Pancreas (tissue), 10 donors: ENCODE data around the gene RCN1. TPM values are rescaled to one million over a fixed set of nuclear protein-coding genes. Genes with fewer than 3 reads are reported as not detected.

Experiments used
- ATAC-seq, 4 donors: fragments of 200-7000 bp; cut with Tn5 transposase; one replicate each; pipeline versions ENCODE4 v1.8.0 to v1.9.1; 2020; ENCODE audit warnings: mild to moderate bottlenecking in 4 of 4, moderate library complexity in 4 of 4
- DNase-seq, 6 donors: peaks; one replicate each; pipeline ENCODE4 v3.0.0-alpha.2; 2020
- FAIRE-seq: peaks from 2 replicates; lab custom pipeline; 2012; peaks lifted over from hg19 to GRCh38; lab: Jason Lieb, UNC
- H3K27ac ChIP-seq, 4 donors: fragments of 200-600 bp; sonication (generic); 1 replicate in 3 of 4; 2 replicates in 1 of 4; pipeline versions ENCODE4 v1.5.0 to v1.8.0; 2020
- H3K27me3 ChIP-seq, 4 donors: fragments of 200-600 bp; one replicate each; pipeline ENCODE4 v1.8.0; 2021
- H3K36me3 ChIP-seq, 3 donors: fragments of 200-600 bp; sonication (generic) in 1 of 3; one replicate each; pipeline versions ENCODE4 v1.5.0 to v1.8.0; 2020 to 2021
- H3K4me1 ChIP-seq, 3 donors: fragments of 200-600 bp; one replicate each; pipeline ENCODE4 v1.8.0; 2021
- H3K4me3 ChIP-seq, 4 donors: fragments of 200-600 bp; sonication (generic) in 2 of 4; one replicate each; pipeline versions ENCODE4 v1.5.0 to v1.8.0; 2020 to 2021
- H3K9me3 ChIP-seq, 4 donors: fragments of 200-600 bp; one replicate each; pipeline ENCODE4 v1.8.0; 2021
- WGBS, 2 donors: extraction: QIAGEN DNeasy Blood & Tissue Kit; methylation state at CpG; one replicate each; pipeline ENCODE4 v1.1.7; 2013; 5-methylcytosine and 5-hydroxymethylcytosine counted together
- intact Hi-C, 3 donors: fragments of 100-400 bp; cut with DNase I; formaldehyde crosslinking; loops; one replicate each; pipeline versions ENCODE4 v1.11.1 to v1.14.2; 2022
- polyA plus RNA-seq, 2 donors: library from polyadenylated mRNA; stranded (reverse); fragments of 200-250 nt; gene quantifications; one replicate each; pipeline ENCODE4 v1.2.3, GENCODE V29; 2013
- total RNA-seq, 6 donors: library from RNA; stranded (reverse); fragmentation: NEBNext Ultra II Directional in 4 of 6; extraction: Animal tissue kit (Norgen Biotek cat#: 25700) in 4 of 6; gene quantifications; one replicate each; pipeline versions ENCODE4 v1.2.1 to v1.2.4, GENCODE V29; 2021 to 2023
- TF ChIP-seq, protein P1 (sequence below), 4 donors: fragments of 200-600 bp; sonication (generic) in 3 of 4; IDR thresholded peaks; one replicate each; pipeline versions ENCODE4 v1.5.0 to v1.8.0; 2021; ENCODE audit warnings: antibody characterized with exemption in 4 of 4
- donor health status: healthy with polysubstance abuse.
- donor health status: DM: no; HTN: no; CAD: no; lungs with moderate emphysema.
- donor health status: DM: no; HTN: no; CAD: no.
- donor health status: control.
- donor health status: control.
- donor health status: Bipolar disorder and iron deficiency.
- donor health status: DM: yes; HTN: yes; CAD: no.
- donor health status: DM: no; HTN: no; CAD: no.
- donor health status: DM: no; HTN: no; CAD: no.
- donor health status: DM: yes; HTN: yes; CAD: no.

RCN1 gene
- total and polyA plus RNA-seq, 8 donors = 9.6 to 39.3 (median 21.7) TPM

DNA sequence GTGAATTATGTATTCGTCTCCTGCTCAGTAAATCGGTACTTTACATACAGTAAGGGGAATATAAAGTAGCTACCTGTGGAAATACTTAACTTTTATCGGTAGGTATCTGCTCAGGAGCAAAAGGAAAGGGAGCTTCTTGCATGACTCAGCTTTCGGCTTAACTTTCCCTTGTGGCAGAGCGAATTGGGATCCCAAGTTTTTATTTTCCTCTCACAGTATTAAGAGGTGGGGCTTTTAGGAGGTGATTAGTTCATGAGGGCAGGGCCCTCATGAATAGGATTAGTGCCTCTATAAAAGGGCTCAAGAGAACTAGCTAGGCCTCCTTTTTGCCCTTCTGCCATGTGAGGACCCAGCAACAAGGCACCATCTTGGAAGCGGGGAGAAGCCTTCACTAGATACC, 18.7 kb downstream of the RCN1 start:
- no peak for ATAC-seq
- Histone ChIP-seq H3K4me3 (no peak overlapping the region), H3K9me3 (no peaks in the 10 kb centered on the region), H3K36me3 (no peaks in the 10 kb centered on the region), H3K27ac (no peak overlapping the region), H3K4me1 (no peaks in the 10 kb centered on the region), H3K27me3 (no peaks in the 10 kb centered on the region)
- no peak for DNase-seq
- intact Hi-C loops = no loop called here
- FAIRE-seq = no peak
- WGBS, 2 donors = 93 to 94% methylated on average over 6 of the region's 6 CpGs
- TF ChIP-seq, protein P1, sequence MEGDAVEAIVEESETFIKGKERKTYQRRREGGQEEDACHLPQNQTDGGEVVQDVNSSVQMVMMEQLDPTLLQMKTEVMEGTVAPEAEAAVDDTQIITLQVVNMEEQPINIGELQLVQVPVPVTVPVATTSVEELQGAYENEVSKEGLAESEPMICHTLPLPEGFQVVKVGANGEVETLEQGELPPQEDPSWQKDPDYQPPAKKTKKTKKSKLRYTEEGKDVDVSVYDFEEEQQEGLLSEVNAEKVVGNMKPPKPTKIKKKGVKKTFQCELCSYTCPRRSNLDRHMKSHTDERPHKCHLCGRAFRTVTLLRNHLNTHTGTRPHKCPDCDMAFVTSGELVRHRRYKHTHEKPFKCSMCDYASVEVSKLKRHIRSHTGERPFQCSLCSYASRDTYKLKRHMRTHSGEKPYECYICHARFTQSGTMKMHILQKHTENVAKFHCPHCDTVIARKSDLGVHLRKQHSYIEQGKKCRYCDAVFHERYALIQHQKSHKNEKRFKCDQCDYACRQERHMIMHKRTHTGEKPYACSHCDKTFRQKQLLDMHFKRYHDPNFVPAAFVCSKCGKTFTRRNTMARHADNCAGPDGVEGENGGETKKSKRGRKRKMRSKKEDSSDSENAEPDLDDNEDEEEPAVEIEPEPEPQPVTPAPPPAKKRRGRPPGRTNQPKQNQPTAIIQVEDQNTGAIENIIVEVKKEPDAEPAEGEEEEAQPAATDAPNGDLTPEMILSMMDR (IDR thresholded peaks at IDR 0.05) = no peak

DNA sequence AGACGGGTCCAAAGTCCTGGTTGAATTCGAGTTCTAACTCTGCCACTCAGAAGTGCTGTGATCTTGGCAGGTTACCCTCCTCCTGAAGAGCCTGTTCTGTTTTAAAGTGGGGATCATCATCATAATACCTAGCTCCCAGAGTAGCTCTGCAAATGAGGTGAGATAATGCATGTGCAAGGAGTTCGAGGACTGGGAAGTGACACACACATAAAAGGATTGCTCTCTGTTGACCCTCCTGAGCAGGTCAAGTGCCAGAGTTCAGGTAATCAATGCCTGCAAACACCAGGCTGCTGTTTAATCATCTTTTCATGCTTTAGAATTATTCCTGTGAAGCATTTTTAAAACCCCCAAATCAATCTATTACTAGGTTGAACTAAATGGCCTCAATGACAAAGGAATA, 19.9 kb downstream of the RCN1 start:
- FAIRE-seq (no peak), DNase-seq (no peak), ATAC-seq (no peak)
- Histone ChIP-seq H3K4me3 (no peak overlapping the region), H3K4me1 (no peaks in the 10 kb centered on the region), H3K36me3 (no peaks in the 10 kb centered on the region), H3K27me3 (no peaks in the 10 kb centered on the region), H3K27ac (no peak overlapping the region), H3K9me3 (no peaks in the 10 kb centered on the region)
- 76 to 87% methylated on average over 3 of the region's 3 CpGs for WGBS, 2 donors
- intact Hi-C loops = no loop called here
- TF ChIP-seq, protein P1 (IDR thresholded peaks at IDR 0.05) = no peak

DNA sequence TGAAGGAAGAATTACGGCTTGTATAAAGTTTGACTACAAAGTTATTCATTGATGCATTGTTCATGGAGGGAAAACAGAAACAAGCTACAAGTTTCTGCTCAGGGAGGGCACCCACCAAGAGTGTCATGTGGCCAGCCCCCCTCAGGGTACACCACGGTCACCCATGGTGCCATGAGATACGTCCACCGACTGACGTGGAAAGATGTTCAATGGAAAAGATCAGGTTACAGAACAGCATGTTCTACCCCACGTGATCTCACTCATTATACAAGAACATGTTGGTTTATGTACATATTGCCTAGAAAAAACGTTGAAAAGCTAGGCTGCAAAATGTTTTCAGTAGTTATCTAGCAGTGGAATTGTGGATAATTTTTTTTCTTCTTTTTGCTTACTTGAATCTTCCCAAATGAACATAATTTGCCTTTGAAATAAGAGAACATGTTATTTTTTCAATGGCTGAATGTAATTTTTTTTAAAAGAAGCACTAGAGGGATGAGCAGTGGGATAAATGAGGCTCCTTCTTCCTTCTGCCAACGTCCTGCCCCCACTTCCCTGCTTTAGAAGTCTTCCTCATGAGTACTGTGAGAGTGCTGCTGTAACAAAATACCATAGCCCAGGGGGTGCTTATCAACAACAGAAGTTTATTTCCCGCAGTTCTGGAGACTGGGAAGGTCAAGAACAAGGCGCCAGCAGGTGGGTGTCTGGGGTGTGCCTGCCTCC, 22.5 kb downstream of the RCN1 start:
- Histone ChIP-seq H3K36me3 (no peaks in the 10 kb centered on the region), H3K27me3 (no peaks in the 10 kb centered on the region), H3K4me3 (no peak overlapping the region), H3K27ac (no peak overlapping the region), H3K4me1 (no peaks in the 10 kb centered on the region), H3K9me3 (no peaks in the 10 kb centered on the region)
- peak; percentile 26 to 70 (median 44) for ATAC-seq
- DNase-seq = no peak
- WGBS, 2 donors = 10 to 21% methylated on average over 10 of the region's 10 CpGs
- no peak for FAIRE-seq
- intact Hi-C loops = no loop called here
- TF ChIP-seq, protein P1 (IDR thresholded peaks at IDR 0.05) = no peak

DNA sequence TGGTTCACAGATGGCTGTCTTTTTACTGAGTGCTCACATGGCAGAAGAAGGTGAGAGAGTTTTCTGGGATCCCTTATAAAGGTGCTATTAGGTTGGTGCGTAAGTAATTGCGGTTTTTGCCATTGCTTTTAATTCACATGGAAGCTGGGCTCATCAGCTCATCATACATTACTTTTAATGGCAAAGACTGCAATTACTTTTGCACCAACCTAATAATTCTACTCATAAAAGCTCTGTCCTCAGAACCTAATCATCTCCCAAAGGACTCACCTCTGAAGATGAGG, 23.0 kb downstream of the RCN1 start:
- ATAC-seq = no peak
- DNase-seq = no peak
- intact Hi-C loops = no loop called here
- Histone ChIP-seq H3K9me3 (no peaks in the 10 kb centered on the region), H3K4me3 (no peak overlapping the region), H3K4me1 (no peaks in the 10 kb centered on the region), H3K36me3 (no peaks in the 10 kb centered on the region), H3K27ac (no peak overlapping the region), H3K27me3 (no peaks in the 10 kb centered on the region)
- TF ChIP-seq, protein P1 (IDR thresholded peaks at IDR 0.05) = no peak
- WGBS, 2 donors = 88 to 90% methylated on average over 2 of the region's 2 CpGs
- no peak for FAIRE-seq

DNA sequence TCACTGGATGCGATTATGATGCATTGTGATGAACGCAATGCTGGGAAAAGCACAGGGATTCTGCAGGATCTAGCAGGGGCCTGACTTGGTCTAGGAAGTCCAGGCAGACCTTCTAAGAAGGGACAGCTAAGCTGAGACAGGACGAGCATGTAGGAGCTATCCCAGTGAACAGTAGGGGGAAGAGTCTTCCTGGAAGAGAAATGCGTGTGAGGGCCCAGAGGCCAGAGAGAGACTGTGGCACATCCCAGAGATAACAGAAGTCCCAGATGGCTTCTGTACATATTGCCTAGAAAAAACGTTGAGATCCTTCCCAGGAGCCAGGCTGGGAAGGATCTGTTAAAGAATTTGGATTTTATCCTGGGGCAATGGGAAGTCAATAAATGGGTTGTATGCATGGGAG, 24.6 kb downstream of the RCN1 start:
- intact Hi-C loops = no loop called here
- no peak overlapping the region for H3K27ac ChIP-seq
- FAIRE-seq = no peak
- H3K27me3 ChIP-seq = no peaks in the 10 kb centered on the region
- no peaks in the 10 kb centered on the region for H3K9me3 ChIP-seq
- H3K4me3 ChIP-seq = no peak overlapping the region
- TF ChIP-seq, protein P1 (IDR thresholded peaks at IDR 0.05) = no peak
- no peaks in the 10 kb centered on the region for H3K4me1 ChIP-seq
- DNase-seq = no peak
- no peak for ATAC-seq
- WGBS, 2 donors = 72 to 77% methylated on average over 5 of the region's 5 CpGs
- H3K36me3 ChIP-seq = no peaks in the 10 kb centered on the region
